Body of pancreas (tissue), 4 donors: ENCODE measurements around the gene CCDC110.

Source experiments
- CTCF ChIP-seq, 7 experiments: fragments of 450-650 bp in 4 of 7; fragments of 200-600 bp in 3 of 7; sonication (generic) in 3 of 7; IDR thresholded peaks; one replicate each; pipeline ENCODE4 v1.5.1; 2016 to 2019; ENCODE audit warnings: antibody characterized with exemption in 7 of 7
- POLR2A ChIP-seq, 3 donors: fragments of 450-650 bp; IDR thresholded peaks; one replicate each; pipeline ENCODE4 v1.6.1; 2016; ENCODE audit warnings: antibody characterized with exemption in 3 of 3, mild to moderate bottlenecking in 2 of 3

DNA sequence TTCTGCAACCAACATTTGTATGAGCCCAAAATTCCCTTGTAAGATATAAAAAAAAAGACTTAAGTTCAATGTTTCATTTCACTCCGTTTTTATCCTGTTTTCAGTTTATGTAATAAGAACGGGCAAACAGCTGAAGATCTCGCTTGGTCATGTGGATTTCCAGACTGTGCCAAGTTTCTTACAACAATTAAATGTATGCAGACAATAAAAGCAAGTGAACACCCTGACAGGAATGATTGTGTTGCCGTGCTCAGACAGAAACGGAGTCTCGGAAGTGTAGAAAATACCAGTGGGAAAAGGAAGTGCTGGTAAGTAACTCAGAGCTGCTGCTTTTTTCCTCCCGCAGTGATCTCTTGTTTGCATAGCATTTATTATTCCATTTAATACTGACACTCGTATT, 72.1 kb downstream of the CCDC110 start:
- TF ChIP-seq POLR2A (IDR thresholded peaks at IDR 0.05) (no peak), CTCF (IDR thresholded peaks at IDR 0.05) (no peak)
